Muscle layer of duodenum (tissue), 2 donors: ENCODE data around the gene SDCBP2.

Experiments used
- H3K27ac ChIP-seq: one replicate; pipeline ENCODE4 v1.7.0; 2013; ENCODE audit warnings: mild to moderate bottlenecking, low read length
- H3K27me3 ChIP-seq: one replicate; pipeline ENCODE4 v1.7.0; 2013; ENCODE audit warnings: low read depth, mild to moderate bottlenecking, control low read depth, low read length
- H3K36me3 ChIP-seq, 2 donors: one replicate each; pipeline ENCODE4 v1.7.0; 2013; ENCODE audit warnings: low read length in 2 of 2, control low read depth in 1 of 2, mild to moderate bottlenecking in 1 of 2; ENCODE audit not compliant: insufficient read depth in 2 of 2, control insufficient read depth in 1 of 2
- H3K4me1 ChIP-seq, 2 donors: one replicate each; pipeline ENCODE4 v1.7.0; 2013; ENCODE audit warnings: low read length in 2 of 2, mild to moderate bottlenecking in 2 of 2, control low read depth in 1 of 2, moderate library complexity in 1 of 2; ENCODE audit not compliant: insufficient read depth in 2 of 2, control insufficient read depth in 1 of 2
- H3K4me3 ChIP-seq, 2 donors: one replicate each; pipeline ENCODE4 v1.7.0; 2013; ENCODE audit warnings: low read length in 2 of 2, low read depth in 1 of 2, mild to moderate bottlenecking in 1 of 2
- H3K9me3 ChIP-seq, 2 donors: one replicate each; pipeline ENCODE4 v1.7.0; 2013; ENCODE audit warnings: low read length in 2 of 2, control low read depth in 1 of 2, mild to moderate bottlenecking in 1 of 2; ENCODE audit not compliant: control insufficient read depth in 1 of 2
- donor health status: healthy.

The SDCBP2 gene

DNA sequence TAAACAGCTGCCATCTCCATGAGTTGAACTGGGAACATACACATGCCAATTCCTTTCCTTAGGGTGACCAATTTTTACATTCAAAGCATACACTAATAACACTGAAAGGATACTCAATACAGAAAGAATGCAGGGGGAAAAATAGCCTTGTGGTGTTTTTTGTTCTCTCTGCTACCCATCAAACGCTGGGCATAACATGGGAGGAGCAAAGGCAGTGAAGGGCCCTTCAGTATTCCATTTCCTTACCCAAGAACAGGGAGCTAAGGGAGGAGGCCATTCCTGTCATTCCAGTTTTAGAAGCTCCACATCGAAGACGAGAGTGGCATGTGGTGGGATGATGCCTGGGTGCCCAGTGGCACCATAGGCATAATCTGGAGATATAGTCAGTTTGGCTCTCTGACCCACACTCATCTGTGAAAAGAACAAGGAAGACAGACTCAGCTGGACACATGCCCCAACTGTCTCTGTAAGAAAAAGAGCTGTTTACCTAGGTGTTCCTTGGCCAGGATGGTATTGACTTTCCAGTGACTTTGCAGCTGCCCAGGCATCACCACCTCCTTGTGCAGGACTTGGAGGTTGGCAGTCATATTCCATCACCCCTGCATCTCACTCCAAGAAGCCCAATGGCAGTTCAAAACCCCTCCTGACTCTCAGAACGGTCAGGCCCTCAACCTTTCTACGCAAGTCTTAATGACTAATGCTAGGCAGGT is 43.0 kb upstream of the SDCBP2 start:
- Histone ChIP-seq H3K27ac (no peak overlapping the region), H3K9me3 (no peaks in the 10 kb centered on the region), H3K4me1 (peaks cover 20 to 46% of the 10 kb centered on the region in 2 donors), H3K36me3 (peaks cover 4 to 33% of the 10 kb centered on the region in 2 donors), H3K27me3 (no peaks in the 10 kb centered on the region), H3K4me3 (no peak overlapping the region)

DNA sequence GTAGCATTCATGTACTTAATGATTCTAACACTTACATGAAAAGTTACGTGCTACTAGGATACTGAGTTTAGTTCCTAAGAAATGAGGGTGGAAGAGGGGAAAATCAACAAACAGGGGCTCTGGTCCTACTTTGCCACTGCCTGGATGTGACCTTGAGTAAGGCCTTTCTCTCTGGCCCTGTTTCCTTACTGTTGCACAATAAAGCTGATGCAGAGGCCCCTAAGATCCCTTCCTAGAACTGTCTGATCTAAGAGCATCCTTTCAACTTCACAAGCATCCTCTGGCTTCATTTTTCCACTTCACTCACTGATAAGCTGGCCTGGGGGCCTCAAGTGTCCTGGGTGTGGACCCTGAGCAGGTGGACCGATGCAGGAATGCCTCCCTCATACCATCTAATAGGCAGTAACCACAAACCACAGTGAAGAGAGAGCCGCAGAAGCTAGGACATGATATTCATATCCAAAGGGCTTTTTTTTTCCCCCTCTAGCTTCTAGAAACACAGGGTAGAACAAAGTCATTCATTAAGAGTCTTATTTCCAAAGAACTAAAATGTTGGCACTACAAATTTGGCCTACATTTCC is 42.4 kb upstream of the SDCBP2 start:
- H3K4me1 ChIP-seq: peaks cover 19 to 44% of the 10 kb centered on the region in 2 donors
- H3K27ac ChIP-seq: peak overlapping the region; percentile 28
- no peak overlapping the region for H3K4me3 ChIP-seq
- no peaks in the 10 kb centered on the region for H3K27me3 ChIP-seq
- peaks cover 4 to 33% of the 10 kb centered on the region in 2 donors for H3K36me3 ChIP-seq
- no peaks in the 10 kb centered on the region for H3K9me3 ChIP-seq

DNA sequence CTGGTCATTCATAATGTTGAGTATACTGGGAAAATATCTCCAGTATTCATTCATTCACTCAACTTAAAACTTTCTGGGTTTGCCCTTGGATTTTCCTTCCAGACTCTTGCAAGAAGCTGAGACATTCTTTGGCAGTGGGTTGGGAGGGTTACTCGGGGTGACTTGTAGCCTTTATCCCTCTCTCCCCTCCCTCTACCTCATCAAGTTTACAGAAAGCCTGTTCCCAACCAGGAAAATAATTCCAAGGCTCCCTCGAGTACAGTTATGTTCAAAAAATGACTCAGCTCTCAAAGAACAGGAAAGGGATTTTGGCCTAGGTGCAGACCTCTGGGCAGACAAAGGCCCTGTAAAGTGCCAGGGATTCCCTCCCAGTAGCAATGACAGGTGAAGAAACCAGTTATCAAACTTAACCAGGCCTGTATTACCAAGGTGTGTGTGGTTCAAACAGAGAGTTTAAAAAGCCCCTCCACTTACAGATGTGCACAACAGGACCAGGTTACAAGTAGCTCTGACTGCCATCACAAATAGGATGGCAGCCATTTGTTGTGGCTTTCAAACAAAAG is 41.7 kb upstream of the SDCBP2 start:
- H3K27me3 ChIP-seq: no peaks in the 10 kb centered on the region
- H3K27ac ChIP-seq: peak overlapping the region; percentile 28
- H3K9me3 ChIP-seq: no peaks in the 10 kb centered on the region
- H3K36me3 ChIP-seq: peaks cover 7 to 33% of the 10 kb centered on the region in 2 donors
- H3K4me3 ChIP-seq: no peak overlapping the region
- H3K4me1 ChIP-seq: peaks cover 19 to 38% of the 10 kb centered on the region in 2 donors

DNA sequence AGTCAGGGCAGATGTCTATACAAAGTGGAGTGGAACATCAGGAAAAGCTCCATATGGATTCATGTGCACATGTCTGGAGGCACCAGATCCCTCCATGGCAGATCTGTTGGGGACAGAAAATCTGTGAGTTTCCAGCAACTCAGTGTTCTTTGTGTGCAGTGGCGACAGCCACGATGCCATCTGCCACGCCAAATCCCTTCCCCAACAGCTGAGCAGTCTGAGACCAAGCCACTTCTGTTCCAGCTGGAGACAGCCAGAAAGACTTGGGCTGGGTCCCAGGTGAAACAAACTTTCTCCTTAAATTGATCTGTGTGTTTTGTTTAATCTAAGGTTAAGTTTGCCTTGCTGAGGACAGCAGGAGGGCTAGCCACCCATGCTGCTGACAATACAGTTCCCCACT is 41.0 kb upstream of the SDCBP2 start:
- H3K36me3 ChIP-seq: peaks cover 9 to 33% of the 10 kb centered on the region in 2 donors
- H3K4me1 ChIP-seq: peaks cover 19 to 33% of the 10 kb centered on the region in 2 donors
- peak overlapping the region; percentile 19 for H3K27ac ChIP-seq
- no peak overlapping the region for H3K4me3 ChIP-seq
- H3K9me3 ChIP-seq: no peaks in the 10 kb centered on the region
- no peaks in the 10 kb centered on the region for H3K27me3 ChIP-seq

DNA sequence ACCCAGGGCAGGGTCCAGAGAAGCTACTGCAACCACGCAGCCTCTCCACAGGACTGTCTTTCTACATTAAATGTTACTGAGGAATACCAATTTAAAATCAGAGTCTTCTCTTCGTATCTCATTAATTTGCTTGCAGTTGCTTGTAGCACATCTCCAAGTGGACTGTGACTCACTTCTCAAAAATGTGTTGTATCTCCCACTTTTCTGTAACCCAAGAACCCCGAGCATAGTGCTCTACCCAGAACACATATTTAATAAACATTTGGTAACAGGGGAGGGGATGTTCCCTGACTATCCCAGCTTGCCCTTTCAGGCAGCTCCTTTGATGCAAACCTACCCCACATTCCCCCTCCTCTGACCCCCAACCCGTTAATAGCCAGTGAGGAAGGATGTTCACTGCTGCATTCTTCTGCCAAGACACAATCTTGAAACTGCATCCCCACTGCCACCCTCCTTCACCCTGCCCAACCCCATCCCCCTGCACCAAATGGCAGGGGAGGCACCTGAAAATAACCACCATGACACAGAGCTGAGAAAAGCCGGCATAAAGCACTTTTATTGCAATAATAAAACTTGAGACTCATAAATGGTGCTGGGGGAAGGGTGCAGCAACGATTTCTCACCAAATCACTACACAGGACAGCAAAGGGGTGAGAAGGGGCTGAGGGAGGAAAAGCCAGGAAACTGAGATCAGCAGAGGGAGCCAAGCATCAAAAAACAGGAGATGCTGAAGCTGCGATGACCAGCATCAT is 39.7 kb upstream of the SDCBP2 start:
- Histone ChIP-seq H3K27me3 (no peaks in the 10 kb centered on the region), H3K4me3 (no peak overlapping the region), H3K36me3 (peaks cover 9 to 25% of the 10 kb centered on the region in 2 donors), H3K9me3 (no peaks in the 10 kb centered on the region), H3K27ac (no peak overlapping the region), H3K4me1 (peaks cover 19 to 22% of the 10 kb centered on the region in 2 donors)

DNA sequence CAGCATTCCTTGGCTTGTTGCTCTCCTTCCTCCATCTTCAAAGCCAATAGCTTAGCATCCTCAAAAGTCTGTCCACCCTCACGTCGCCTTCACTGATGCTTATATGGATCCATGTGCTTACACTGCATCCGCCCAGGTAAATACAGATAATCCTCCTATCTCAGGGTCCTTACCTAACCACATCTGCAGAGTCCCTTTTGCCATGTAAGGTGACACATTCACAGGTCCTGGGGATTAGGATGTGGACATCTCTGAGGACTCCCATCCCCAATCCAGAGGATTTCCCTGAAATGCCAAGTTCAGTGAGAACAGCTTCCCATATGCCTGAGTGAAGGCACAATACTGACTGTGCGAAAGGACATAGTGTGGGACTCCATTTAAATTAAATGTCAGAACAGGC is 38.5 kb upstream of the SDCBP2 start:
- Histone ChIP-seq H3K4me1 (peaks cover 15 to 19% of the 10 kb centered on the region in 2 donors), H3K36me3 (peaks cover 15 to 17% of the 10 kb centered on the region in 2 donors), H3K4me3 (no peak overlapping the region), H3K9me3 (no peaks in the 10 kb centered on the region), H3K27ac (no peak overlapping the region), H3K27me3 (no peaks in the 10 kb centered on the region)

DNA sequence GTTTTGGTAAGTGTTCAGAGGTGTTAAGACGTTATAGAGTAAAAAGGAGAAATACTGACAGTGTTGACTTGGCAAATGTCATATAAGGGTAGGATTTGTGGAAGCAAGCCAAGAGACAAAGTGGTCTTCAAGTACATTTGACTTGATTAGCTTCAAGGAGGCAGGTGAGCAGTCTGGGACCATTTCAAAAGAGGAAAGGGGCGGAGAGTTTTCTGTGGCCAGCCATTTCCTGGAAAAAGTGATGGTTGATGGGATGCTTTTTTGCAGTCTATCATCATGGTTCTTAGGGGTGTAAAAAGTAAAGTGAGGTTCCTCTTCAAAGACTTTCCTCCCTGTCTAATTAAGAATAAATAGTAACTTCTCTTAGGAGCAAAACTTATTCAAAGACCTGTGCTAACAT is 35.2 kb upstream of the SDCBP2 start:
- H3K27me3 ChIP-seq: no peaks in the 10 kb centered on the region
- H3K9me3 ChIP-seq: no peaks in the 10 kb centered on the region
- peaks cover 25 to 36% of the 10 kb centered on the region in 2 donors for H3K36me3 ChIP-seq
- no peak overlapping the region for H3K4me3 ChIP-seq
- no peak overlapping the region for H3K27ac ChIP-seq
- H3K4me1 ChIP-seq: peaks cover 0 to 7% of the 10 kb centered on the region in 2 donors

DNA sequence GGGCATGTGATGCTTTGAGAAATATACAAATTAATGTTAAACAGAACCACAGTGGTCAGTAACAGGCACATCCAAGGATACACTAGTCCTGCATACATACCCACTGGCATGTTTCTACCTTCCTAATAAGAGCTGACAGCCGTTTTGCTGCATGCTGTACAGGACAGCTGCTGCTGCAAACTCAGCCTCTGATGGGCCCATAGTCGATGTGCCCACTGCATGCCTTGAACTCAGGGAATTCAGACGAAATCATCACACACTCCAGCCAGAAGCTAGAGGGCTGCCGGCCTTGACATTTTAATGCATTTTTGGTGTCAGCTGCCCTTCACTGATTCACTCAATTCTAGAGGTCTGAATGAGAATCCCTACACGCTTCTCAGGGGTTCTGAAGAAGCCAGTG is 34.6 kb upstream of the SDCBP2 start:
- Histone ChIP-seq H3K27ac (no peak overlapping the region), H3K4me1 (peaks cover 0 to 3% of the 10 kb centered on the region in 2 donors), H3K9me3 (no peaks in the 10 kb centered on the region), H3K36me3 (peaks cover 25 to 36% of the 10 kb centered on the region in 2 donors), H3K4me3 (no peak overlapping the region), H3K27me3 (no peaks in the 10 kb centered on the region)

DNA sequence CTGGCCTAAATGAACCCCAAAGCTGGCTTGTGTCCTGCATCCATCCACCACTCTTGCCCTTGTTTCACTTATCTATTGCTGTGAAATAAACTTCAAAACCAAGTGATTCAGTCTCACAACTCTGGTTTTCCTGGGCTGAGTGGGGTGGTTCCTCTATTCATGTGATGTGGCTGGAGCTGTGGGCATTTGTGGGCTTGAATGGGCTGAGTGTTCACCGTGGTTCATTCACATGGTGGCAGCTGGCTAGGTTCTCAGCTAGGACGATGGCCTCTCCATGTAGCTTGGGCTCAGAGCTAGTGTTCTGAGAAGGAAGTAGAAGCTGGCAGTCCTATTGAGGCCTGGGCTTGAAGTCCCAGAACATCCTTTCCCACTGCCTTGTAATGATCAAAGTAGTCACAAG is 33.5 kb upstream of the SDCBP2 start:
- H3K9me3 ChIP-seq: no peaks in the 10 kb centered on the region
- no peaks in the 10 kb centered on the region for H3K4me1 ChIP-seq
- H3K4me3 ChIP-seq: no peak overlapping the region
- no peaks in the 10 kb centered on the region for H3K27me3 ChIP-seq
- H3K36me3 ChIP-seq: peaks cover 22 to 40% of the 10 kb centered on the region in 2 donors
- no peak overlapping the region for H3K27ac ChIP-seq

DNA sequence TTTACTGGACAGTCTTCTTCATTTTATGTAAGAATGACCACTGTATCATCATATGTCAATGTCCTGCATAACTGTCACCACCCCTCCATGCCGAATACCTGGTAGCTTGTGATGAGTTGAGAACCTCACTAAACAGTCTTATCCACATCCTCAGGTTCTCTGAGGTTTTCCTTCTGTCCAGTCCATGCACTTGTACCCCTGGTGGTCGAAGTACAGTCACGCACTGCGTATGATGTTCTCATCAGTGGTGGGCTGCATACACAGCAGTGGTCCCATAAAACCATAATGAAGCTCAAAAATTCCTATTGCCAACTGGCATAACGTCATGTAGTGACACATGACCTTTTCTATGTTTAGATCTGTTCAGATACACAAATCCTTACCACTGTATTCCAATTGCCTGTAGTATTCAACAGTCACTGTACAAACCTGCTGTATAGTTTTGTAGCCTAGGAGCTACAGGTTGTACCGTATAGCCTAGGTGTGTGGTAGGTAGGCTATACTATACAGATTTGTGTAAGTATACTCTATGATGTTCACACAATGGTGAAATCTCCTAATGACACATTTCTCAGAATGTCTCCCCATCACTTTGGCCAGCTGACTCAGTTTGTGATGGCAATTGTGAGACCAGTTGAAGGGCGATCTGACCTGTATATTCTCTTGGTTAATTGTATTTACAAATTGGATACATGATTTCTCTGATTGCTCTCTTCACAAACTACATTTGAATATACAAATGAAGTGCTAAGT is 31.3 kb upstream of the SDCBP2 start:
- H3K27me3 ChIP-seq: no peaks in the 10 kb centered on the region
- H3K27ac ChIP-seq: no peak overlapping the region
- H3K4me3 ChIP-seq: no peak overlapping the region
- H3K9me3 ChIP-seq: no peaks in the 10 kb centered on the region
- no peaks in the 10 kb centered on the region for H3K4me1 ChIP-seq
- peaks cover 19 to 35% of the 10 kb centered on the region in 2 donors for H3K36me3 ChIP-seq
